ENCODE measurements around the gene LILRA1. TPM values are rescaled to one million over a fixed set of nuclear protein-coding genes. Genes with fewer than 3 reads are reported as not detected.
A peak's percentile ranks its signal among the peaks of the same experiment; 100 is the strongest.
"Not testable (repeated sequence)": the region's sequence is repeated elsewhere in the genome, so short reads cannot be mapped to it uniquely, and the experiment has no call there.

LILRA1 gene
- 0.16 TPM for total RNA-seq

GRCh38 chr19:54593445-54593844 lies at the start of gene LILRA1:
TSS of gene LILRA1 (plus strand) at chr19:54593632. CDS start at chr19:54594245, 613 bp downstream.
- not testable (repeated sequence) for DNase-seq

GRCh38 chr19:54548806-54549205 lies 44.6 kb upstream of the LILRA1 start:
- no peak for DNase-seq

GRCh38 chr19:54549224-54549623 lies 44.2 kb upstream of the LILRA1 start:
- no peak for DNase-seq

- DNase-seq: no peak
These were observed 42.1 kb upstream of the LILRA1 start for GRCh38 chr19:54551293-54551692.

- no peak for DNase-seq
These were observed 41.2 kb upstream of the LILRA1 start for GRCh38 chr19:54551950-54552912.

- no peak for DNase-seq
These were observed 40.5 kb upstream of the LILRA1 start for GRCh38 chr19:54552913-54553310.

GRCh38 chr19:54554006-54554405 lies 39.4 kb upstream of the LILRA1 start:
- no peak for DNase-seq

GRCh38 chr19:54554896-54555295 lies 38.5 kb upstream of the LILRA1 start:
- no peak for DNase-seq

- DNase-seq: no peak
These were observed 37.2 kb upstream of the LILRA1 start for GRCh38 chr19:54556194-54556593.

- DNase-seq: no peak
These were observed 35.1 kb upstream of the LILRA1 start for GRCh38 chr19:54558339-54558738.

- DNase-seq: no peak
These were observed 32.5 kb upstream of the LILRA1 start for GRCh38 chr19:54560881-54561385.

GRCh38 chr19:54561840-54562239 lies 31.6 kb upstream of the LILRA1 start:
- DNase-seq: no peak

GRCh38 chr19:54563206-54563605 lies 30.2 kb upstream of the LILRA1 start:
- not testable (repeated sequence) for DNase-seq

- no peak for DNase-seq
These were observed 23.1 kb upstream of the LILRA1 start for GRCh38 chr19:54570316-54570715.

GRCh38 chr19:54571715-54572615 lies 21.5 kb upstream of the LILRA1 start:
- DNase-seq: not testable (repeated sequence)

GRCh38 chr19:54572696-54573311 lies 20.6 kb upstream of the LILRA1 start:
- DNase-seq: peak; percentile 6

- DNase-seq: no peak
These were observed 20.0 kb upstream of the LILRA1 start, which contains the start of gene LILRA2 for GRCh38 chr19:54573330-54573872. TSS of gene LILRA2 (plus strand) at chr19:54573790. CDS start at chr19:54573879, 89 bp downstream.

- DNase-seq: no peak
These were observed 19.4 kb upstream of the LILRA1 start for GRCh38 chr19:54574051-54574450.

- DNase-seq: no peak
These were observed 18.8 kb upstream of the LILRA1 start for GRCh38 chr19:54574527-54575056.

GRCh38 chr19:54575205-54575604 lies 18.2 kb upstream of the LILRA1 start:
- not testable (repeated sequence) for DNase-seq

- DNase-seq: no peak
These were observed 16.9 kb upstream of the LILRA1 start for GRCh38 chr19:54576411-54576976.

All from occipital lobe (tissue), 2 donors.